ENCODE data around the gene ZNF628.

ZNF628 gene

DNA sequence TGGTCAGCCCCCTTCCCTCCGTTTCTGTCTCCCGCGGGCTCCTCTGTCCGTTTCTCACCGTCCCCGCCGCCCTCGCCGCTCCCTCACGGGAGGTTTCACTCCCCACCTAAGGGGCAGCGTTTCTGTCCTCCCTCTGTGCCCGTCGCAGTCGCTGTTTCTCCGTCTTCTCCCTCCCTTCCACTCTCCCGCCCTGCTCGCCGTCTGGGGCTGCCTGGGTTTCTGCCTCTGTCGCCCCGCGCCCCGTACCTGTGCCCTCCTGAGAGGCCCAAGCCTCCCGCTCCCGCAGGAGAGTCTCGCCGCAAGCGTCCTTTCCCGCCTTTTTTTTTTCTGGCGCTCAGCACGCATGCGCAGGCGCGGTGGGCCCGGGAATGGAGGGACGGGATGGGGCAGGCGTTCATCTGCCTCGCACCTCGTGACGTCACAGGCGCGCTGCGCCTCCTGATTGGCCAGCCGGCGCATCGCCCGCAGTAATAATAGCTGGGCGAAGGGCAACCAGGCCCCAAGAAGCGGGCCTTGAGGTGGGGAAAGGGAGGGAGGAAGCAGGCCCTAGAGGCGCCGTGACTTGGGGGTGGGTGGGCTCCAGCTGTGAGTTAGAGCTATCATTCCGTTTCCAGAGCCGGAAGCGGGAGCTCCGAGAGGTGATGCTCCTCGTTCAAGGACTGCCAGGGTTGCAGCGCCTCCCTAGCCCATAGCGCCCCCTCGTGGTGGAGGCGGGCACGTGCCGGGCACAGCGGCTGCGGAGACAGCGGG lies 27.3 kb downstream of the ZNF628 start:
- Histone ChIP-seq H3F3A (ENCODE audit: insufficient read depth, low read length) (no peaks in the 10 kb centered on the region), H2AFZ (ENCODE audit: low read length) (no peak overlapping the region), H3K27me3 (ENCODE audit: insufficient read depth, low read length) (peaks cover 4% of the 10 kb centered on the region; the same call in 1 of the 2 replicates), H4K20me1 (ENCODE audit: insufficient read depth, low read length) (no peaks in the 10 kb centered on the region), H3K9me3 (ENCODE audit: low read length) (no peaks in the 10 kb centered on the region), H3K79me2 (ENCODE audit: insufficient read depth, low read length) (no peaks in the 10 kb centered on the region), H3K4me3 (ENCODE audit: low read depth, low read length, poor library complexity, severe bottlenecking) (peak overlapping the region; percentile 25), H3K9me2 (ENCODE audit: low read depth, low read length) (no peaks in the 10 kb centered on the region), H3K4me2 (ENCODE audit: low read length) (peak overlapping the region; percentile 56), H3K4me1 (ENCODE audit: insufficient read depth, low read length, severe bottlenecking) (peaks cover 6% of the 10 kb centered on the region), H3K9ac (ENCODE audit: low read length) (no peak overlapping the region), H3K36me3 (ENCODE audit: insufficient read depth, low read length) (no peaks in the 10 kb centered on the region), H3K27ac (ENCODE audit: low read depth, low read length, poor library complexity, severe bottlenecking) (no peak overlapping the region)
- no peak for TF ChIP-seq EZH2 (IDR thresholded peaks at IDR 0.05; ENCODE audit: borderline replicate concordance, low read length)
- TF ChIP-seq, protein P1, sequence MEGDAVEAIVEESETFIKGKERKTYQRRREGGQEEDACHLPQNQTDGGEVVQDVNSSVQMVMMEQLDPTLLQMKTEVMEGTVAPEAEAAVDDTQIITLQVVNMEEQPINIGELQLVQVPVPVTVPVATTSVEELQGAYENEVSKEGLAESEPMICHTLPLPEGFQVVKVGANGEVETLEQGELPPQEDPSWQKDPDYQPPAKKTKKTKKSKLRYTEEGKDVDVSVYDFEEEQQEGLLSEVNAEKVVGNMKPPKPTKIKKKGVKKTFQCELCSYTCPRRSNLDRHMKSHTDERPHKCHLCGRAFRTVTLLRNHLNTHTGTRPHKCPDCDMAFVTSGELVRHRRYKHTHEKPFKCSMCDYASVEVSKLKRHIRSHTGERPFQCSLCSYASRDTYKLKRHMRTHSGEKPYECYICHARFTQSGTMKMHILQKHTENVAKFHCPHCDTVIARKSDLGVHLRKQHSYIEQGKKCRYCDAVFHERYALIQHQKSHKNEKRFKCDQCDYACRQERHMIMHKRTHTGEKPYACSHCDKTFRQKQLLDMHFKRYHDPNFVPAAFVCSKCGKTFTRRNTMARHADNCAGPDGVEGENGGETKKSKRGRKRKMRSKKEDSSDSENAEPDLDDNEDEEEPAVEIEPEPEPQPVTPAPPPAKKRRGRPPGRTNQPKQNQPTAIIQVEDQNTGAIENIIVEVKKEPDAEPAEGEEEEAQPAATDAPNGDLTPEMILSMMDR (IDR thresholded peaks at IDR 0.05; ENCODE audit: low read length) = peak; percentile 92

DNA sequence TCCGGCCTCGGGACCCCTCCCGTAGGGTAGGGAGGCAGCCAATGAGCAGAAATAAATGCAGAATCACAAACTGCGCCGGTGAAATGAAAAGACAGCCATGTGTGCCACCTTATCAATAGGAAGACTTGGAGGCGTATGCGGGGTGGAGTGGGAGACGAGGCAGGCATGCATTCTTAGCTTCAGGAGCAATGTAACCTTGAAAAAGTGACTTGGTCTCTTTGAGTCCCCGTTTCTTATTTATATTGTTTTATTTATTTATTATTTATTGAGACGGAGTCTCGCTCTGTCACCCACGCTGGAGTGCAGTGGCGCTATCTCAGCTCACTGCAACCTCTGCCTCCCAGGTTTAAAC lies 27.8 kb downstream of the ZNF628 start:
- H3K4me3 ChIP-seq (ENCODE audit: low read depth, low read length, poor library complexity, severe bottlenecking) = peak overlapping the region; percentile 25
- H3F3A ChIP-seq (ENCODE audit: insufficient read depth, low read length) = no peaks in the 10 kb centered on the region
- no peak overlapping the region for H3K9ac ChIP-seq (ENCODE audit: low read length)
- H3K9me3 ChIP-seq (ENCODE audit: low read length) = no peaks in the 10 kb centered on the region
- H3K36me3 ChIP-seq (ENCODE audit: insufficient read depth, low read length) = no peaks in the 10 kb centered on the region
- no peak overlapping the region for H2AFZ ChIP-seq (ENCODE audit: low read length)
- no peaks in the 10 kb centered on the region for H4K20me1 ChIP-seq (ENCODE audit: insufficient read depth, low read length)
- no peaks in the 10 kb centered on the region for H3K9me2 ChIP-seq (ENCODE audit: low read depth, low read length)
- H3K27ac ChIP-seq (ENCODE audit: low read depth, low read length, poor library complexity, severe bottlenecking) = no peak overlapping the region
- peaks cover 6% of the 10 kb centered on the region for H3K4me1 ChIP-seq (ENCODE audit: insufficient read depth, low read length, severe bottlenecking)
- TF ChIP-seq, protein P1 (IDR thresholded peaks at IDR 0.05; ENCODE audit: low read length) = no peak
- TF ChIP-seq EZH2 (IDR thresholded peaks at IDR 0.05; ENCODE audit: borderline replicate concordance, low read length) = no peak
- H3K27me3 ChIP-seq (ENCODE audit: insufficient read depth, low read length) = peaks cover 4% of the 10 kb centered on the region; the same call in 1 of the 2 replicates
- H3K4me2 ChIP-seq (ENCODE audit: low read length) = peak overlapping the region; percentile 56; the same call in 1 of the 2 replicates
- no peaks in the 10 kb centered on the region for H3K79me2 ChIP-seq (ENCODE audit: insufficient read depth, low read length)

DNA sequence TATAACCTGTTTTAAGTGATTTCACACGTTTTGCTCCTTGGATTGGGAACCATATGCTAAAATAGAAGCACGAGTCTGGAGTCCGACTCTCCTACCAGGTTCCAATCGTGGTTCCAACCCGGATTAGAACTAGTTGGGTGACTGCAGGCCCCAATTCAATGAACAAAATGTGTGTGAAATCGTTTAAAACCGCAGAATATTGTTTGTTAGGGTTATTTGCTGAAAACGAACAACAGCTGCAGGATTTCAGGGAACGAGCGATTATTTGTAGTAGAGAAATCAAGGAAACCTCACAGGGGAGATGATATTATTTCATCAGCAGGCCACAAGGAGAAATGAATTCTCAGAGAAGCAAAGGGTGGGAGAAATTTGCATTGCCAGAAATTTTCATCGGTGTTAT lies 28.6 kb downstream of the ZNF628 start:
- TF ChIP-seq, protein P1 (IDR thresholded peaks at IDR 0.05; ENCODE audit: low read length) = no peak
- TF ChIP-seq EZH2 (IDR thresholded peaks at IDR 0.05; ENCODE audit: borderline replicate concordance, low read length) = no peak
- Histone ChIP-seq H4K20me1 (ENCODE audit: insufficient read depth, low read length) (no peaks in the 10 kb centered on the region), H3K79me2 (ENCODE audit: insufficient read depth, low read length) (no peaks in the 10 kb centered on the region)

More for the DNA sequence above, 28.6 kb downstream of the ZNF628 start:
- no peak overlapping the region for H3K9ac ChIP-seq (ENCODE audit: low read length)
- no peak overlapping the region for H3K27ac ChIP-seq (ENCODE audit: low read depth, low read length, poor library complexity, severe bottlenecking)
- H2AFZ ChIP-seq (ENCODE audit: low read length) = no peak overlapping the region
- H3K4me1 ChIP-seq (ENCODE audit: insufficient read depth, low read length, severe bottlenecking) = peaks cover 6% of the 10 kb centered on the region
- H3F3A ChIP-seq (ENCODE audit: insufficient read depth, low read length) = no peaks in the 10 kb centered on the region
- H3K4me2 ChIP-seq (ENCODE audit: low read length) = no peak overlapping the region
- no peaks in the 10 kb centered on the region for H3K36me3 ChIP-seq (ENCODE audit: insufficient read depth, low read length)
- H3K9me2 ChIP-seq (ENCODE audit: low read depth, low read length) = no peaks in the 10 kb centered on the region
- peaks cover 4% of the 10 kb centered on the region; the same call in 1 of the 2 replicates for H3K27me3 ChIP-seq (ENCODE audit: insufficient read depth, low read length)
- no peak overlapping the region for H3K4me3 ChIP-seq (ENCODE audit: low read depth, low read length, poor library complexity, severe bottlenecking)
- no peaks in the 10 kb centered on the region for H3K9me3 ChIP-seq (ENCODE audit: low read length)
